ENCODE data around the gene DUOX1.

GRCh38 chr15:45205192-45205591 lies 75.4 kb downstream of the DUOX1 start:
- no peak for TF ChIP-seq POLR2AphosphoS5 (IDR thresholded peaks at IDR 0.05)
- peak in 2 of 3 donors; percentile 53 for TF ChIP-seq CTCF (IDR thresholded peaks at IDR 0.05)
- no peak for TF ChIP-seq POLR2A (IDR thresholded peaks at IDR 0.05)
